Gastrocnemius medialis (tissue), 4 donors: Measurements from ENCODE around the gene TASOR2. TPM values are rescaled to one million over a fixed set of nuclear protein-coding genes. Genes with fewer than 3 reads are reported as not detected.

ENCODE experiments used
- ATAC-seq, 2 donors: fragments of 150-250 bp; one replicate each; pipeline ENCODE4 v1.9.1; 2016
- DNase-seq, 2 donors: peaks; one replicate each; pipeline ENCODE4 v3.0.0-alpha.2; 2019
- H3K27ac ChIP-seq, 4 donors: fragments of 200-600 bp; sonication (generic); 1 replicate in 1 of 4; 2 replicates in 3 of 4; pipeline ENCODE4 v1.5.1; 2016 to 2018; ENCODE audit warnings: mild to moderate bottlenecking in 2 of 4, moderate library complexity in 1 of 4
- H3K27me3 ChIP-seq, 3 donors: fragments of 200-600 bp; sonication (generic) in 2 of 3; 1 replicate in 1 of 3; 2 replicates in 2 of 3; pipeline versions ENCODE4 v1.5.1 to v1.6.0; 2016 to 2019; ENCODE audit warnings: mild to moderate bottlenecking in 1 of 3, moderate library complexity in 1 of 3
- H3K36me3 ChIP-seq, 2 donors: fragments of 200-600 bp; sonication (generic) in 1 of 2; one replicate each; pipeline ENCODE4 v1.5.1; 2017 to 2018
- H3K4me1 ChIP-seq, 2 donors: fragments of 200-600 bp; sonication (generic) in 1 of 2; one replicate each; pipeline ENCODE4 v1.5.1; 2016 to 2017; ENCODE audit warnings: mild to moderate bottlenecking in 2 of 2
- H3K4me3 ChIP-seq, 4 donors: fragments of 200-600 bp; sonication (generic) in 3 of 4; 1 replicate in 1 of 4; 2 replicates in 3 of 4; pipeline ENCODE4 v1.5.1; 2016 to 2019; ENCODE audit warnings: mild to moderate bottlenecking in 2 of 4
- H3K9me3 ChIP-seq, 3 donors: fragments of 200-600 bp; sonication (generic) in 2 of 3; 1 replicate in 1 of 3; 2 replicates in 2 of 3; pipeline ENCODE4 v1.5.1; 2016 to 2019
- POLR2A ChIP-seq, 2 donors: fragments of 450-650 bp; IDR thresholded peaks; one replicate each; pipeline ENCODE4 v1.6.1; 2017; ENCODE audit warnings: antibody characterized with exemption in 2 of 2, mild to moderate bottlenecking in 2 of 2, moderate library complexity in 2 of 2
- in situ Hi-C, 4 donors: fragments of 200-750 bp; cut with MboI; loops; one replicate each; pipeline versions ENCODE4 v1.15.0 to v1.8.0; 2017; ENCODE audit warnings: low sequenced_read_pairs in 4 of 4
- intact Hi-C: fragments of 100-400 bp; cut with DNase I; formaldehyde crosslinking; loops from one replicate; pipeline ENCODE4 v1.15.1; 2023; ENCODE audit warnings: low total_unique reads
- total RNA-seq, 4 donors: library from RNA; depleted of rRNA; stranded (reverse); fragments of >200 nt; gene quantifications; one replicate each; pipeline versions ENCODE4 v1.1.0 to v1.2.3, GENCODE V29; 2016
- TF ChIP-seq, protein P1 (sequence below), 5 experiments: fragments of 450-650 bp in 3 of 5; fragments of 200-600 bp in 2 of 5; sonication (generic) in 2 of 5; IDR thresholded peaks in 4 of 5; conservative IDR thresholded peaks in 1 of 5; 1 replicate in 4 of 5; 2 replicates in 1 of 5; pipeline ENCODE4 v1.5.1; 2016 to 2019; ENCODE audit warnings: antibody characterized with exemption in 5 of 5, mild to moderate bottlenecking in 3 of 5, moderate library complexity in 3 of 5

The TASOR2 gene
- total RNA-seq, 4 donors from 2014 or later: 32.0 to 78.0 (median 50.0) TPM

DNA sequence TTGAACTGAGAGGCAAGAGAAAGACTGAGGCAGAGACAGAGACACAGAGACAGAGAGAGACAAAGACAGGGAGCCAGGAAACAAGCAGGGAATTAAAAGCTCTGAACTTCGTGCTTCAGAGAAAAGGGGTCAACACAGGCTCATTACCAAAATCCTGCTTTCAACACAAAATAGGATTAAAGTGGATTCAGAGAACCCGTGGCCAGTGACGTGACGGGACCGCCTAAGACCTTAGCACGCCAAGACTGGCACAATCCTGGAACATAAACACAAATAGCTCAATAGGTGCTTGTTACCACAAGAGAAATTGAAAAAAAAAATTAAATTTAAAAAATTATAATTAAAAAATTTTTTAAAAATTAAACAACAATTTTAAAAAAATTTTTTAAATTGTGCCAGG is 39.7 kb upstream of the TASOR2 start:
- peaks cover 0 to 24% of the 10 kb centered on the region in 2 donors for H3K4me1 ChIP-seq
- no peak for DNase-seq
- peak overlapping the region; percentile 54 to 78 (median 68) for H3K27ac ChIP-seq
- H3K27me3 ChIP-seq: no peaks in the 10 kb centered on the region
- ATAC-seq: peak in 1 of 2 donors; percentile 19
- intact Hi-C loops: no loop called here
- in situ Hi-C loops: no loop called here
- peaks cover 0 to 41% of the 10 kb centered on the region in 2 donors for H3K36me3 ChIP-seq
- H3K4me3 ChIP-seq: no peak overlapping the region
- H3K9me3 ChIP-seq: no peaks in the 10 kb centered on the region
- TF ChIP-seq POLR2A (IDR thresholded peaks at IDR 0.05): no peak
- TF ChIP-seq, protein P1, sequence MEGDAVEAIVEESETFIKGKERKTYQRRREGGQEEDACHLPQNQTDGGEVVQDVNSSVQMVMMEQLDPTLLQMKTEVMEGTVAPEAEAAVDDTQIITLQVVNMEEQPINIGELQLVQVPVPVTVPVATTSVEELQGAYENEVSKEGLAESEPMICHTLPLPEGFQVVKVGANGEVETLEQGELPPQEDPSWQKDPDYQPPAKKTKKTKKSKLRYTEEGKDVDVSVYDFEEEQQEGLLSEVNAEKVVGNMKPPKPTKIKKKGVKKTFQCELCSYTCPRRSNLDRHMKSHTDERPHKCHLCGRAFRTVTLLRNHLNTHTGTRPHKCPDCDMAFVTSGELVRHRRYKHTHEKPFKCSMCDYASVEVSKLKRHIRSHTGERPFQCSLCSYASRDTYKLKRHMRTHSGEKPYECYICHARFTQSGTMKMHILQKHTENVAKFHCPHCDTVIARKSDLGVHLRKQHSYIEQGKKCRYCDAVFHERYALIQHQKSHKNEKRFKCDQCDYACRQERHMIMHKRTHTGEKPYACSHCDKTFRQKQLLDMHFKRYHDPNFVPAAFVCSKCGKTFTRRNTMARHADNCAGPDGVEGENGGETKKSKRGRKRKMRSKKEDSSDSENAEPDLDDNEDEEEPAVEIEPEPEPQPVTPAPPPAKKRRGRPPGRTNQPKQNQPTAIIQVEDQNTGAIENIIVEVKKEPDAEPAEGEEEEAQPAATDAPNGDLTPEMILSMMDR (IDR thresholded peaks at IDR 0.05 in 4 of 5, conservative IDR thresholded peaks at IDR 0.05 in 1 of 5): no peak

DNA sequence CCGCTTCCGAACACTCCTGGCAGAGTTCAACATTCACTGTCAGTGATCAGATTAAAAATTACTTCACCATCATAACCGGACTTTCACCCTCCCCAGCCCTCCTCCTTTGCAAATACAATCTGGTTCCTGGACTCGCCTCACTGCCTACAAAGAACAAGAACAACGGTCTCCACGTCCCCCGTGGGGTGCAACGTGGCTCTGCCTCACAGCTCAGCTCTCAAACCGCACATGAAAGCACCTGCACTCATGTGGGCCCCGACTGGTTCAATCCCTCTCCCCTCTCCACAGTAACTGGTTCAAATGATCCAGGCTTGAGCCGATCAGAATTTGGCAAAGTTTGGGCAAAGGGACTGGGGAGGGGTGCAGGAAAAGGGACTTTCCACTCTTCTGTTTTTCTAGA is 39.3 kb upstream of the TASOR2 start:
- Histone ChIP-seq H3K4me3 (no peak overlapping the region), H3K9me3 (no peaks in the 10 kb centered on the region), H3K27me3 (no peaks in the 10 kb centered on the region), H3K36me3 (peaks cover 0 to 41% of the 10 kb centered on the region in 2 donors), H3K4me1 (peaks cover 0 to 24% of the 10 kb centered on the region in 2 donors), H3K27ac (peak overlapping the region; percentile 60 to 78 (median 70))
- TF ChIP-seq, protein P1 (IDR thresholded peaks at IDR 0.05 in 4 of 5, conservative IDR thresholded peaks at IDR 0.05 in 1 of 5): no peak
- TF ChIP-seq POLR2A (IDR thresholded peaks at IDR 0.05): no peak
- intact Hi-C loops: no loop called here
- DNase-seq (peak; percentile 33 to 48), ATAC-seq (peak; percentile 67 to 74)
- in situ Hi-C loops: no loop called here

DNA sequence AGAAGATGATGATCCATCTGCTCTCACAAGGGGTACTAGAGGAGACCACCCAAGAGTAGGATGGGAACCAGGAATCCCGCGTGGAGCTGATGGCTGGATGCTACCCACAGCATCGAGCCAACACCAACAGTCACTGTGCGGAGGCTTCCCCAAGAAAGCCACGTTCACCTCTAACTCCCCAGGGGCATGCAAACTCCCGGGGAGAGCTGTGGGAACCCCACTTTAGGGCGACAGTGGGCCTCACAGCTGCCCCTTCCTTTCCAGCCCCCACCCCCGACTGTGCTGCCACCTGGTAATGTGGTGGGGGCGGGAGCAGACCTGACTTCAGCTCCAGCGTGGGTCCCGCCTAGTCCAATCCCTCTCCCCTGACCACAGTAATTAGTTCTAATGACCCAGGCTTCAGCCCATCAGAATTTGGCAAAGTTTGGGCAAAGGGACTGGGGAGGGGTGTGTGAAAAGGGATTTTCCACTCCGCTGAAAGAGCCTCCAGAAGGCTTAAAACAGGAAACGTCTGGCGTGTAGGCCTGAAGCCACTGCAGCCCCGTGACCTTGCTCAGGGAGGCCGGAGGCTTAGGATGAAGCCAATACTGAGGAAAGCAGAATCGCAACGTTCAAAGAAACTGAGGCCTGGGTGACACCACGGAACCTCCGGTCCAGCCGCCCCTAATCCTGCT is 38.6 kb upstream of the TASOR2 start:
- DNase-seq (no peak), ATAC-seq (no peak)
- Histone ChIP-seq H3K9me3 (no peaks in the 10 kb centered on the region), H3K36me3 (peaks cover 0 to 39% of the 10 kb centered on the region in 2 donors), H3K27ac (peak overlapping the region; percentile 60 to 78 (median 70)), H3K4me3 (no peak overlapping the region), H3K27me3 (no peaks in the 10 kb centered on the region), H3K4me1 (peaks cover 0 to 24% of the 10 kb centered on the region in 2 donors)
- no peak for TF ChIP-seq POLR2A (IDR thresholded peaks at IDR 0.05)
- TF ChIP-seq, protein P1 (IDR thresholded peaks at IDR 0.05 in 4 of 5, conservative IDR thresholded peaks at IDR 0.05 in 1 of 5): no peak
- intact Hi-C loops: no loop called here
- in situ Hi-C loops: no loop called here

DNA sequence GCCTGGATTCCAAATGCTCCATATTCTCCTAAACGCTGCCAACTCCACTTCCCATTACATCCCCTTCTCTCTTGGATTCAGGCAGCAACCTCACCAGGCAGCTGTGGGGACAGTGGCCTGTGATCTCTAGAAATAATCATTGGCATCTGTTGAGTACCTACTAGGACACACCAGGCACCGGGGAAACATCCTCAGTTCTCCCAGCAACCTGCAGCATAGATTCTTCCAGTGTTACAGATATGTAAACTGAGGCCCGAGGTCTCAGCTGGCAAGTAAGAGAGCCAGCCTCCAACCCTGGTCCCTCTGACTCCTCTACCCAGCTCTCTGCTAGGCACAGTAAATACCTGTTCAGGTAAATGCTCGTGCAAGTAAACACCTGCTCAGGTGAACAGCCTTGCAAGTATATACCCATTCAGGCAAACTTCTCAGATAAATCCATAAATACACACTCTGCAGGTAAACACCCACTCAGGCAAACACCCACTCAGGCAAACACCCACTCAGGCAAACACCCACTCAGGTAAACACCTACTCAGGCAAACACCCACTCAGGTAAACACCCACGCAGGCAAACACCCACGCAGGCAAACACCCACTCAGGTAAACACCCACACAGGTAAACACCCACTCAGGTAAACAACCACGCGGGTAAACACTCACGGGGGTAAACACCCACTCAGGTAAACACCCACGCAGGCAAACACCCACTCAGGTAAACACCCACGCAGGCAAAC is 37.0 kb upstream of the TASOR2 start:
- in situ Hi-C loops: no loop called here
- no peak overlapping the region for H3K4me3 ChIP-seq
- intact Hi-C loops: no loop called here
- DNase-seq (no peak), ATAC-seq (no peak)
- no peaks in the 10 kb centered on the region for H3K27me3 ChIP-seq
- TF ChIP-seq POLR2A (IDR thresholded peaks at IDR 0.05): no peak
- TF ChIP-seq, protein P1 (IDR thresholded peaks at IDR 0.05 in 4 of 5, conservative IDR thresholded peaks at IDR 0.05 in 1 of 5): no peak
- H3K4me1 ChIP-seq: peaks cover 0 to 27% of the 10 kb centered on the region in 2 donors
- H3K27ac ChIP-seq: peak overlapping the region in 2 of 4 donors; percentile 77 to 78
- peaks cover 0 to 23% of the 10 kb centered on the region in 2 donors for H3K36me3 ChIP-seq
- H3K9me3 ChIP-seq: no peaks in the 10 kb centered on the region
